Fibroblast of the conjunctiva (primary cell): Measurements from ENCODE around the gene TMEM63A.
"Not testable (repeated sequence)": the region's sequence is repeated elsewhere in the genome, so short reads cannot be mapped to it uniquely, and the experiment has no call there.

Source experiments
- DNase-seq: peaks from one replicate; pipeline ENCODE4 v3.0.0-alpha.2; 2010; ENCODE audit warnings: low read depth

The TMEM63A gene

GRCh38 chr1:225819346-225820192 lies 62.6 kb downstream of the TMEM63A start:
- no peak for DNase-seq

- DNase-seq: no peak
Observed at GRCh38 chr1:225818229-225818628, 64.0 kb downstream of the TMEM63A start.

- peak; percentile 89 for DNase-seq
Observed at GRCh38 chr1:225817611-225818061, 64.5 kb downstream of the TMEM63A start.

- DNase-seq: no peak
Observed at GRCh38 chr1:225816643-225817538, 65.3 kb downstream of the TMEM63A start.

- DNase-seq: no peak
Observed at GRCh38 chr1:225815526-225816178, 66.5 kb downstream of the TMEM63A start.

- DNase-seq: not testable (repeated sequence)
Observed at GRCh38 chr1:225815090-225815489, 67.1 kb downstream of the TMEM63A start.

- no peak for DNase-seq
Observed at GRCh38 chr1:225814381-225814780, 67.8 kb downstream of the TMEM63A start.

GRCh38 chr1:225813214-225813964 lies 68.8 kb downstream of the TMEM63A start:
- peak; percentile 33 for DNase-seq

GRCh38 chr1:225812488-225813213 lies 69.5 kb downstream of the TMEM63A start:
- DNase-seq: no peak

GRCh38 chr1:225811622-225812487 lies 70.3 kb downstream of the TMEM63A start:
- DNase-seq: no peak

- DNase-seq: not testable (repeated sequence)
Observed at GRCh38 chr1:225810579-225811538, 71.3 kb downstream of the TMEM63A start.

- peak; percentile 75 for DNase-seq
Observed at GRCh38 chr1:225809842-225810578, 72.2 kb downstream of the TMEM63A start, which contains the start of gene EPHX1. TSS of gene EPHX1 (plus strand) at chr1:225810124. CDS start at chr1:225828730, 18,606 bp downstream.

GRCh38 chr1:225808136-225808535 lies 74.0 kb downstream of the TMEM63A start:
- DNase-seq: no peak

- DNase-seq: not testable (repeated sequence)
Observed at GRCh38 chr1:225806736-225807135, 75.4 kb downstream of the TMEM63A start.

- DNase-seq: no peak
Observed at GRCh38 chr1:225806249-225806648, 75.9 kb downstream of the TMEM63A start.

- not testable (repeated sequence) for DNase-seq
Observed at GRCh38 chr1:225801146-225801545, 81.0 kb downstream of the TMEM63A start.

- not testable (repeated sequence) for DNase-seq
Observed at GRCh38 chr1:225796097-225796496, 86.1 kb downstream of the TMEM63A start.
